Inflammatory macrophage (primary cell): Measurements from ENCODE around the gene TARM1.

Source experiments
- DNase-seq, 2 donors: peaks; one replicate each; pipeline ENCODE4 v3.0.0-alpha.2; 2020 to 2022

The TARM1 gene

DNA sequence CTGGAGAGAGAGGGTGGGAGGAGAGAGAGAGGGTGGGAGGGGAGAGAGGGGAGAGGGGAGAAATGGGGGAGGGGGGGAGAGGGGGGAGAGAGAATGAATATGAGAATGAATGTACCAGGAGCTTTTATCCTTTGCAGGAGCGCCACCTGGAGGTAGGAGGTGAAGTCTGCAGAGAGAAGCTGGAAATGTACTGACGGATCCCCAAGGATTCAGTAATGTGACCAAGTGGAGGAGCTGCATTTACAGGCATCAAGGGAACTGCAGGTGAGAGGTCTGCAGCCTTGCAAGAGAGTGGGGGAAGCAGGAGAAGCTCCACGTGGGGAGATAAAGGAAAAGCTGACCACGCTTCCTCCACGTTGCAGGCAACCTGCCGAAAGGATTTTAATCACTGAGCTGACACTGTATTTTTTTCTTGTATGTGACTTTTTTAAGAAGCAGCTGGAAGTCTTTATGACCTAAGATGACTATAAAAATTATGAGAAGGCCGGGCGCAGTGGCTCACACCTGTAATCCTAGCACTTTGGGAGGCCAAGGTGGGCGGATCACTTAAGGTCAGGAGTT lies 51.2 kb downstream of the TARM1 start:
- DNase-seq = peak; percentile 70 to 73

DNA sequence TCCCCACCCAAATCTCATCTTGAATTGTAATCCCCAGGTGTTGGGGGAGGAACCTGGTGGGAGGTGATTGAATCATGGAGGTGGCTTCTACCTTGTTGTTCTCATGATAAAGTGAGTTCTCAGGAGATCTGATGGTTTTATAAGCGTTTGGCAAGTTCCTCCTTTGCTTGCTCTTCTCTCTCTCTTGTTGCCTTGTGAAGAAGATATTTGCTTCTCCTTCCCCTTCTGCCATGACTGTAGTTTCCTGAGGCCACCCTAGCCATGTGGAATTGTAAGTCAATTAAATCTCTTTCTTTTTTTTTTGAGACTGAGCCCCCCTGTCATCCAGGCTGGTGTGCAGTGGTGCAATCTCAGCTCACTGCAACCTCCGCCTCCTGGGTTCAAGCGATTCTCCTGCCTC lies 51.9 kb downstream of the TARM1 start:
- DNase-seq = peak; percentile 34 to 54

DNA sequence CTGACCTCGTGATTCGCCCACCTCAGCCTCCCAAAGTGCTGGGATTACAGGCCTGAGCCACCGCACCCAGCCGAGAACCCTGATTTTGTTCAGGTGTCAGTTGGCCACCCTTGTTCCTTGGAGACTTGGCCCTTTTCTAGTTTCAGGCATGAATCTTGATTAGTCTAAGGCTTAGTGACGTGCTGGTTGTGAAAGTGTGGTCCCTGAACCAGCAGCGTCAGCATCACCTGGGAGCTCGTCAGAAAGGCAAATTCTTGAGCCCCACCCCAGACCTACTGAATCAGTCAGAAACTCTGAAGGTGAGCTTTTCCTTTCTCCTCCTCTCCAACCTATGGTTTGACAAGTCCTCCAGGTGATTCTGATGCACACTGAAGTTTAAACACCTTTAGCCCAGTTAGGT lies 54.5 kb downstream of the TARM1 start:
- DNase-seq = no peak

DNA sequence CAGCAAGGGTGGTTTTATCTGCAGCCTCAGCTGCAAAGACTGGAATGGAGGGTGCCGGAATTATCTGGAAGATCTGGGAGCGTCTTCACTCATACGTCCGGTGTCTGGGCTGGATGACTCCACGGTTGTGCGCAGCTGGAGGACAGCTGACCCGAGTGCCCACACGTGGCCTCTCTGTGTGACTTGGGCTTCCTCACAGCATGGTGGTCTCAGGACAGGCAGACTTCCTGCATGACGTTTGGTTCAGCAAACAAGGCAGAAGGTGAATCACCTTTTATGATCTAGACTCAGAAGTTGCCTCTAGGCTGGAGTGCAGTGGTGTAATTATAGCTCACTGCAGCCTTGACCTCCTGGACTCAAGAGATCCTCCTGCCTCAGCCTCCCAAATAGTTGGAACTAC lies 56.5 kb downstream of the TARM1 start:
- DNase-seq = no peak

DNA sequence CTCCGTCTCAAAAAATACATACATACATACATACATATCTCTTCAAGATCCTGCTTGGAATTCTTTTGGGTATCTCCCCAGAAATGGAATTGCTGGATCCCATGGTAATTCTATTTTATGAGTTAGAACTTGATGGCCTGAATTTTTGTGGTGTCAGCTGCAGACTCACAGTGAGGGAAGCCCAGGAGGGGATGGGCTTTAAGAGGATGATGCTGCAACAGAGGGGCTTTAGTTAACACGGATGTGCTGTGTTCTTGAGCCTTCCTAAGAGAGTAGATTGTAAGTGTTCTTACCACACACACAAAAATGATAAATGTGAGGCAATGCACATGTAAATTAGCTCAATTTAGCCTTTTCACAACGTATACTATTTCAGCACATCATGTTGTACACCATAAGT lies 58.0 kb downstream of the TARM1 start:
- DNase-seq = no peak

DNA sequence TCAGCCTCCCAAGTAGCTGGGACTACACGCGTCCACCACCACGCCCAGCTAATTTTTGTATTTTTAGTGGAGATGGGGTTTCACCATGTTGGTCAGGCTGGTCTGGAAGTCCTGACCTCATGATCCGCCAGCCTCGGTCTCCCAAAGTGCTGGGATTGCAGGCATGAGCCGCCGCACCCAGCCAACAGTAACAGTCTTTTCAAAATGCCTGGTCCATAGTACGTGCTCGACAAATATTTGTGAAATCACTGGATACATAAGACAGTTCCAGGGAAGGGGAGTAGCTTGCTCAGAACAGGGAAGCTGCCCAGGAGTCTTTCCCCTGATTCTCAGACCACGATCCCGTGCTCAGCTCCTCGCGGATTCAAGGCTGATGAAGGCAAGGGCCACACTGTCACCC lies 59.2 kb downstream of the TARM1 start:
- peak; percentile 21 for DNase-seq

DNA sequence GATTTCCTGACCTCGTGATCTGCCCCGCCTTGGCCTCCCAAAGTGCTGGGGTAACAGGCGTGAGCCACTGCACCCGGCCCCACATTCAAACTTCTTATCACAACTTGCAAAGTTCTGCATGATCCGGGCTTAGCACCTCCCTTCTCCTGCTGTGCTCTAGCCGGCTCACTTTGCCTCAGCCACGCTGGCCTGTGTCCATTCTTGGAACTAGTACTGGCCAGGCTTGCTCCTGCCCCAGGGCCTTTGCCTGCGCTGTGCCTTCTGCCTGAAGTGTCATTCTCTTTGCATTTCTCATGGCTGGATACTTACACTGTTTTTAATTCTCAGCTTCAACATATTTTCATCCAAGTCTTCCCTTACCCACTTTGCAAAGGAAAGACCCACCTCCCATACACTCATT lies 59.8 kb downstream of the TARM1 start:
- no peak for DNase-seq
